Epithelial cell of proximal tubule (primary cell): Measurements from ENCODE around the gene RUBCN. TPM values are rescaled to one million over a fixed set of nuclear protein-coding genes. Genes with fewer than 3 reads are reported as not detected.

Source experiments
- DNase-seq: peaks from one replicate; pipeline ENCODE4 v3.0.0-alpha.2; 2011; ENCODE audit warnings: low read depth
- H3K4me3 ChIP-seq: 2 replicates; pipeline ENCODE4 v1.5.1; 2011; ENCODE audit warnings: low read depth, mild to moderate bottlenecking, low read length
- total RNA-seq: library from RNA; depleted of rRNA; stranded (reverse); fragments of >200 nt; gene quantifications from 2 replicates; pipeline ENCODE4 v1.2.3, GENCODE V29; 2015
- TF ChIP-seq, protein P1 (sequence below): conservative IDR thresholded peaks from 2 replicates; pipeline ENCODE4 v1.5.1; 2012; ENCODE audit warnings: low read depth, mild to moderate bottlenecking, low read length

The RUBCN gene
- total RNA-seq, 1 donor from 2014 or later, result 24.6 TPM

- TF ChIP-seq, protein P1, sequence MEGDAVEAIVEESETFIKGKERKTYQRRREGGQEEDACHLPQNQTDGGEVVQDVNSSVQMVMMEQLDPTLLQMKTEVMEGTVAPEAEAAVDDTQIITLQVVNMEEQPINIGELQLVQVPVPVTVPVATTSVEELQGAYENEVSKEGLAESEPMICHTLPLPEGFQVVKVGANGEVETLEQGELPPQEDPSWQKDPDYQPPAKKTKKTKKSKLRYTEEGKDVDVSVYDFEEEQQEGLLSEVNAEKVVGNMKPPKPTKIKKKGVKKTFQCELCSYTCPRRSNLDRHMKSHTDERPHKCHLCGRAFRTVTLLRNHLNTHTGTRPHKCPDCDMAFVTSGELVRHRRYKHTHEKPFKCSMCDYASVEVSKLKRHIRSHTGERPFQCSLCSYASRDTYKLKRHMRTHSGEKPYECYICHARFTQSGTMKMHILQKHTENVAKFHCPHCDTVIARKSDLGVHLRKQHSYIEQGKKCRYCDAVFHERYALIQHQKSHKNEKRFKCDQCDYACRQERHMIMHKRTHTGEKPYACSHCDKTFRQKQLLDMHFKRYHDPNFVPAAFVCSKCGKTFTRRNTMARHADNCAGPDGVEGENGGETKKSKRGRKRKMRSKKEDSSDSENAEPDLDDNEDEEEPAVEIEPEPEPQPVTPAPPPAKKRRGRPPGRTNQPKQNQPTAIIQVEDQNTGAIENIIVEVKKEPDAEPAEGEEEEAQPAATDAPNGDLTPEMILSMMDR, result no peak
- DNase-seq, result no peak
- H3K4me3 ChIP-seq, result no peak overlapping the region
Measured at GRCh38 chr3:197687570-197687969, 49.1 kb downstream of the RUBCN start.

- DNase-seq, result no peak
- TF ChIP-seq, protein P1, result no peak
- H3K4me3 ChIP-seq, result no peak overlapping the region
Measured at GRCh38 chr3:197686899-197687298, 49.8 kb downstream of the RUBCN start.

DNA sequence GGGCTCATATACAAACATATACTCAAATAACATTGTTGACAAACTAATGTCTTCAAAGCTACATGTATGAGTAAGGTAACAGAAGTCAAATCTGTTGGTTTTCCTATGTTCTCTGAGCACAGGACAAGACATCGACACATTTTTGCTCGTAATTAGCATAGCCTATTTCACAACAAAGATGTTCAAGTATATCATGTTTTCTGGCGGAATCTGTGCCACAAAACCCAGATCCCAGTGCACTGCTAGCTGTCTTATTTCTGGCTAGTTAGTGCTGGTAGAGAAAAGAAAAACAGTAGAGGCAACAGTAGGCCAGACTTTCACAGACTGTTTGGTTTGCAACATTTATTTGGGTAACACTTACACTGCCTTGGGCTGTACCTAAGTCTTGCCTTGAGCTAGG, 51.2 kb downstream of the RUBCN start:
- TF ChIP-seq, protein P1, result no peak
- H3K4me3 ChIP-seq, result no peak overlapping the region
- no peak for DNase-seq

GRCh38 chr3:197683191-197683590, 53.5 kb downstream of the RUBCN start:
- no peak overlapping the region for H3K4me3 ChIP-seq
- DNase-seq, result no peak
- TF ChIP-seq, protein P1, result no peak

GRCh38 chr3:197682713-197683112, 54.0 kb downstream of the RUBCN start:
- TF ChIP-seq, protein P1, result no peak
- H3K4me3 ChIP-seq, result no peak overlapping the region
- no peak for DNase-seq

- no peak overlapping the region for H3K4me3 ChIP-seq
- DNase-seq, result no peak
- TF ChIP-seq, protein P1, result peak; percentile 4
Measured at GRCh38 chr3:197680955-197681521, 55.7 kb downstream of the RUBCN start.

DNA sequence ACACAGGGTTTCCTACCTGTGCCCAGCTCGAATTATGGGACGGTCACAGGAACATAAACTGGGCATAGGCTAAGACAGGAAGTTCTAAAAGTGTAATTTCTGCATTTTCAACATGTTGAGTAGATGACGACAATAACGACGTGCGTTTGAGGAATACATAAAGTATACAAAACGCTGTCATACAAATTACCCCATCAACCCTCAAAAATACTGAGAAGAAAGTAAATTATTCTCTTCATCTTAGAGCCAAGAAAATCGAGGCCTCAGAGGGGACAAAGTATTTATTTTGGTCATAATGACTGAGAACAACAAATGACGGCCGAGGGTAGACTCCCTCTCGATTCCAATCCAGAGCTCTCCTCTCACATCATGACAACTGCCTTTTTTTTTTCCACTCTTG, 60.8 kb downstream of the RUBCN start:
- H3K4me3 ChIP-seq, result no peak overlapping the region
- TF ChIP-seq, protein P1, result no peak
- DNase-seq, result no peak
